HUES48 (cell line): ENCODE measurements around the gene CYP26A1.

Experiments used
- H3K27ac ChIP-seq: one replicate; pipeline ENCODE4 v1.7.0; 2013; ENCODE audit warnings: low read depth, low read length, inconsistent platforms
- H3K27me3 ChIP-seq: 2 replicates; pipeline ENCODE4 v1.6.1; 2013; ENCODE audit warnings: mild to moderate bottlenecking, low read length; ENCODE audit not compliant: control insufficient read depth, insufficient read depth
- H3K36me3 ChIP-seq: 2 replicates; pipeline ENCODE4 v1.6.1; 2013; ENCODE audit warnings: low read length; ENCODE audit not compliant: control insufficient read depth, insufficient read depth
- H3K4me1 ChIP-seq: 2 replicates; pipeline ENCODE4 v1.6.1; 2013; ENCODE audit warnings: mild to moderate bottlenecking, low read length; ENCODE audit not compliant: control insufficient read depth, insufficient read depth
- H3K4me3 ChIP-seq: 2 replicates; pipeline ENCODE4 v1.5.1; 2013; ENCODE audit warnings: mild to moderate bottlenecking, low read depth, low read length
- H3K9ac ChIP-seq: 2 replicates; pipeline ENCODE4 v1.6.1; 2013; ENCODE audit warnings: mild to moderate bottlenecking, low read depth, low read length, moderate library complexity
- H3K9me3 ChIP-seq: 2 replicates; pipeline ENCODE4 v1.6.1; 2013; ENCODE audit warnings: low read length; ENCODE audit not compliant: control insufficient read depth, insufficient read depth

The CYP26A1 gene

GRCh38 chr10:93073539-93074146 is at the start of gene CYP26A1:
TSS of gene CYP26A1 (plus strand) at chr10:93073893. CDS start at chr10:93073935, 42 bp downstream.
- H3K9ac ChIP-seq, result peak within 1 kb of the TSS; percentile 38

GRCh38 chr10:93026072-93026471 is 47.6 kb upstream of the CYP26A1 start:
- Histone ChIP-seq H3K27me3 (no peaks in the 10 kb centered on the region), H3K4me1 (peaks cover 13% of the 10 kb centered on the region), H3K9me3 (no peaks in the 10 kb centered on the region), H3K4me3 (no peak overlapping the region), H3K9ac (no peak overlapping the region), H3K27ac (no peak overlapping the region), H3K36me3 (no peaks in the 10 kb centered on the region)

More at GRCh38 chr10:93073539-93074146, at the start of gene CYP26A1:
- Histone ChIP-seq H3K9me3 (no peaks in the 10 kb centered on the region), H3K36me3 (peaks cover 14% of the 10 kb centered on the region), H3K27me3 (peaks cover 94% of the 10 kb centered on the region), H3K27ac (peak within 1 kb of the TSS; percentile 28), H3K4me3 (peak within 1 kb of the TSS; percentile 67), H3K4me1 (peaks cover 45% of the 10 kb centered on the region)

- no peaks in the 10 kb centered on the region for H3K36me3 ChIP-seq
- H3K9me3 ChIP-seq, result no peaks in the 10 kb centered on the region
- H3K4me3 ChIP-seq, result no peak overlapping the region
- H3K27me3 ChIP-seq, result no peaks in the 10 kb centered on the region
- peaks cover 20% of the 10 kb centered on the region for H3K4me1 ChIP-seq
- no peak overlapping the region for H3K9ac ChIP-seq
- H3K27ac ChIP-seq, result no peak overlapping the region
Measured at GRCh38 chr10:93027508-93027907, 46.2 kb upstream of the CYP26A1 start.

GRCh38 chr10:93028883-93029282 is 44.8 kb upstream of the CYP26A1 start:
- H3K36me3 ChIP-seq, result no peaks in the 10 kb centered on the region
- H3K27me3 ChIP-seq, result no peaks in the 10 kb centered on the region
- no peak overlapping the region for H3K9ac ChIP-seq
- no peak overlapping the region for H3K27ac ChIP-seq
- H3K4me1 ChIP-seq, result peaks cover 30% of the 10 kb centered on the region
- H3K4me3 ChIP-seq, result no peak overlapping the region
- H3K9me3 ChIP-seq, result no peaks in the 10 kb centered on the region

- Histone ChIP-seq H3K9ac (peak overlapping the region; percentile 26; the same call in 1 of the 2 replicates), H3K27me3 (no peaks in the 10 kb centered on the region), H3K9me3 (no peaks in the 10 kb centered on the region), H3K27ac (peak overlapping the region; percentile 67), H3K36me3 (no peaks in the 10 kb centered on the region), H3K4me3 (no peak overlapping the region), H3K4me1 (peaks cover 30% of the 10 kb centered on the region)
Measured at GRCh38 chr10:93030409-93030808, 43.3 kb upstream of the CYP26A1 start.

GRCh38 chr10:93032105-93032808 is 41.4 kb upstream of the CYP26A1 start:
- Histone ChIP-seq H3K9ac (0 out of 2 replicates have a peak overlapping the region, but pooled peaks have one; percentile 4), H3K4me1 (peaks cover 30% of the 10 kb centered on the region), H3K9me3 (no peaks in the 10 kb centered on the region), H3K27ac (no peak overlapping the region), H3K4me3 (no peak overlapping the region), H3K36me3 (no peaks in the 10 kb centered on the region), H3K27me3 (no peaks in the 10 kb centered on the region)

GRCh38 chr10:93032809-93033137 is 40.9 kb upstream of the CYP26A1 start:
- H3K27ac ChIP-seq, result no peak overlapping the region

GRCh38 chr10:93034426-93034825 is 39.3 kb upstream of the CYP26A1 start:
- H3K27ac ChIP-seq, result no peak overlapping the region
- peaks cover 33% of the 10 kb centered on the region for H3K4me1 ChIP-seq
- no peak overlapping the region for H3K4me3 ChIP-seq

More at GRCh38 chr10:93032809-93033137, 40.9 kb upstream of the CYP26A1 start:
- Histone ChIP-seq H3K4me1 (peaks cover 30% of the 10 kb centered on the region), H3K9me3 (no peaks in the 10 kb centered on the region), H3K4me3 (no peak overlapping the region), H3K27me3 (no peaks in the 10 kb centered on the region), H3K9ac (0 out of 2 replicates have a peak overlapping the region, but pooled peaks have one; percentile 4), H3K36me3 (no peaks in the 10 kb centered on the region)

GRCh38 chr10:93039110-93039509 is 34.6 kb upstream of the CYP26A1 start:
- peak overlapping the region; percentile 27 for H3K27ac ChIP-seq
- no peaks in the 10 kb centered on the region for H3K36me3 ChIP-seq
- no peak overlapping the region for H3K9ac ChIP-seq
- no peaks in the 10 kb centered on the region for H3K9me3 ChIP-seq
- no peak overlapping the region for H3K4me3 ChIP-seq
- no peaks in the 10 kb centered on the region for H3K27me3 ChIP-seq
- H3K4me1 ChIP-seq, result peaks cover 17% of the 10 kb centered on the region

More at GRCh38 chr10:93034426-93034825, 39.3 kb upstream of the CYP26A1 start:
- no peaks in the 10 kb centered on the region for H3K27me3 ChIP-seq
- H3K9ac ChIP-seq, result no peak overlapping the region
- no peaks in the 10 kb centered on the region for H3K9me3 ChIP-seq
- no peaks in the 10 kb centered on the region for H3K36me3 ChIP-seq

- H3K4me3 ChIP-seq, result no peak overlapping the region
- no peaks in the 10 kb centered on the region for H3K27me3 ChIP-seq
- no peak overlapping the region for H3K9ac ChIP-seq
- H3K27ac ChIP-seq, result no peak overlapping the region
- H3K9me3 ChIP-seq, result no peaks in the 10 kb centered on the region
- no peaks in the 10 kb centered on the region for H3K36me3 ChIP-seq
- peaks cover 20% of the 10 kb centered on the region for H3K4me1 ChIP-seq
Measured at GRCh38 chr10:93039721-93040120, 34.0 kb upstream of the CYP26A1 start.

GRCh38 chr10:93054486-93054885 is 19.2 kb upstream of the CYP26A1 start:
- Histone ChIP-seq H3K27ac (no peak overlapping the region), H3K9ac (no peak overlapping the region), H3K4me3 (no peak overlapping the region), H3K9me3 (no peaks in the 10 kb centered on the region), H3K4me1 (peaks cover 26% of the 10 kb centered on the region), H3K36me3 (no peaks in the 10 kb centered on the region), H3K27me3 (peaks cover 22% of the 10 kb centered on the region)
